HG03342 (cell line): Measurements from ENCODE around the gene IL32.

ENCODE experiments used
- ATAC-seq: cut with Tn5 transposase; IDR thresholded peaks from one replicate; pipeline ENCODE4 v1.9.1; 2021; ENCODE audit warnings: mild to moderate bottlenecking, moderate library complexity; ENCODE audit not compliant: unreplicated experiment

The IL32 gene

GRCh38 chr16:3113765-3114479 is 48.5 kb downstream of the IL32 start:
- ATAC-seq, result no peak

GRCh38 chr16:3115003-3115402 is 49.6 kb downstream of the IL32 start:
- no peak for ATAC-seq

DNA sequence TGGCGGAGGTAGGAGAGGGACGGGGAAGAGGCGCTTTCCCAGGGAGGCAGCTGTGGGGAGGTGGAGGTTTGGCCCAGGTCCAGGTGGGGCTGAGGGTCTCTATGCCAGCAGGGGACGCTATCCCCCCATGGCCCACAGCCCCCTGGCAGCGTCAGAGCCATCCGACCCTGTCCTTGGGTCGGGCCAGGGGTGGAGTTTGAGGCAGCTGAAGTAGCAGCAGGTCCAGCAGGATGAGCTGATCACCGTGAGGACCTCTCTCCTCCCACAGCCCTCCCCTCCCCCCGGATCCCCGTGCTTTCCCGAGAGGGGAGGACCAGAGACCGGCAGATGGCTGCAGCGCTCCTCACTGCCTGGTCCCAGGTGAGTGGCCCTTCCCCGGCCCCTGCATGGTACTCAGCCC is 50.1 kb downstream of the IL32 start:
- ATAC-seq, result no peak

- no peak for ATAC-seq
These were observed 52.9 kb downstream of the IL32 start for GRCh38 chr16:3118204-3118790.

- no peak for ATAC-seq
These were observed 53.4 kb downstream of the IL32 start for GRCh38 chr16:3118846-3119245.
